HG02798 (cell line): Measurements from ENCODE around the gene SNRPA.
"Not testable (repeated sequence)": the region's sequence is repeated elsewhere in the genome, so short reads cannot be mapped to it uniquely, and the experiment has no call there.

Source experiments
- ATAC-seq: cut with Tn5 transposase; IDR thresholded peaks from one replicate; pipeline ENCODE4 v1.9.1; 2021; ENCODE audit warnings: mild to moderate bottlenecking; ENCODE audit not compliant: unreplicated experiment, poor library complexity

Gene SNRPA

GRCh38 chr19:40743926-40744325 lies 7.1 kb upstream of the SNRPA start:
- ATAC-seq, result no peak

DNA sequence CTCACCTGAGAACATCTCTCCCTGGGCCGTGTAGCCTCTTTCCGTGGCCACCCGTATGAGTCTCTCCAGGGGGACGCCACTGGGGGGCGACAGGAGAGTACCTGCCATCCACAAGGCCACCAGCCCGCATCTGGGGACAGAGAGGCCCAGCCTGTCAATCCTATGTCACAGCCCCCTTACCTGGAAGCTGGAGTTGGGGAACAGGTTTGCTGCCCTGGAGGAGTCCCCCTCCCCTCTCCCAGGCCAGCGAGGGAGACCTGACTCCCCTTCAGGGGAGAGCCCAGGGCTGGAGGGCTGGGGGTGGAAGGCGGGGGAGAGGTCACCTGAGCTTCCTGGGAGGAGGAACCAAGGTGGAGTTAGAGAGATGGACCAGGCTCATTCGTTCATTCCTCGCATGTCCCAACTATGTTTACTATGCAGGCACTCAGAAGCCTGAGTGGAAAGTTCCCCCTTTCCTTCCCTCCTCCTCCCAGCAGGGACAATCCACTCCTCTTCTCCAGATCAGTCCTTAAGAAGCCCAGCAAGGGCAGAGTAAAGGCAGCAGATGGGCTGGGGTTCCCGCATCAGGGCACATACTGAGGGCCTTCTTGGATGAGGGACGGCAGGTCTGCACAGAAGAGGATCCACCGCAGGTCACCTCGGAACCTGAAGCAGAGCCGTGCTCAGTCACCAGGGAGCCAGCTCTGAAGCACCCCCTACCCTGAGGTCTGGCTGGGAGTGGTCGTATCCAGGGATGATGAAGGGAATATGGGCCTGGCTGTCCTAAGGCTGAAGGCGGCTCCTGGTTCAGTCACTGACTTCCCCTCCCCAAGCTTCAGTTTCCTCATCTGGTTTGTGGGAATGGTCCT lies 6.2 kb upstream of the SNRPA start:
- no peak for ATAC-seq

DNA sequence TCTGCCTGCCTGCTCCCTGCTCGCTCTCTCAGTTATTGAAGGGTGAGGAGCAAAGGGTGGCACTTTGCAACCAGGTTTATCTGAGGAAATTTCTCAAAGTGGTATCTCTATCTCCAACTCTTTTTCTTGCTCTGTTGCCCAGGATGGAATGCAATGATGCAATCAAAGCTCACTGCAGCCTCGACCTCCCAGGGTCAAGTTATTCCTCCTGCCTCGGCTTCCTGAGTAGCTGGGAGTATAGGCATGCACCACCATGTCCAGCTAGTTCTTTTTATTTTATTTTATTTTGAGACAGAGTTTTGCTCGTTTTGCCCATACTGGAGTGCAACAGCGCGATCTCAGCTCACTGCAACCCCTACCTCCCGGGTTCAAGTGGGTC lies 5.6 kb upstream of the SNRPA start:
- no peak for ATAC-seq

GRCh38 chr19:40747536-40747935 lies 3.5 kb upstream of the SNRPA start:
- ATAC-seq, result no peak

DNA sequence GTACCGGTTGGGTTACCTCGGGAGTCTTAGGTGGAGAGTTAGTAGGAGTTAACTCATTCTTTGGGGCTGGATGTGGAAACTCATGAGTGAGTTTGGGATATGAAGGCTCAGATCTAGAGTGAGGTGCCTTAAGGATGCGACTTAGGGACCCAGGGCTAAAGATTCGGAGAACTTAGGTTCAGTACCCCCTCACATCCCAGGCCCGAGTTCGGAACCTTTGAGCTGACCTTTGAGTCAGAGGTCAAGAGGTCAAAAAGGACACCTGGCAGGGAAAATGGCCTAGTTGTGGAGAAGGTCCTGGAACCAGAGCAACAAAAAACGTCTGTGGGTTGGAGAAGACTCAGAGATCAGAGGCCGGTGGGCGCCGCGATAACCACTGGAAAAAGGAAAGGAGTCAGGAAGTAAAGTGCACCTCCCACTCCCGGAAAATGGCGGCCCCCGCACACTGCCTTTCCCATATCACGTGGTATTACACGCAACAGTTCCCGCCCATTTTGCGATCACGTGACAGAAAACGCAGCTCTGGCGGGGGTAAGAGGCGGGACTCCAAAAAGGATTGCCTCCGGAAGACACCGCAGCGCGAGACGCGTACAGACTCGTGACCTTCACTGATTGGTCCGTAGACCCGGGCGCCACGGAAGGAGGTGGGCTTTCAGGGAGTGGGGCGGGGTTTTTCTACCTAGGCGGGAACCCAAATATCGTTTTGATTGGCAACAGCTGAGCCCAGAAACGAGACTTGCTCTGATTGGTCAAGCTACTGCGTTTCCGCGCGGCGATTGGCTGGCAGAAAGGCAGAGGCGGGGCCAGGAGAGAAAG lies 737 bp upstream of the SNRPA start, which contains the start of gene ACTMAP:
Gene ACTMAP, minus strand, starts transcription at position 420 of the 816 bp plus-strand sequence. CDS start 674 bp downstream, outside the sequence.
- ATAC-seq, result peak; percentile 88

GRCh38 chr19:40752257-40752781 lies 1.3 kb downstream of the SNRPA start:
- no peak for ATAC-seq

DNA sequence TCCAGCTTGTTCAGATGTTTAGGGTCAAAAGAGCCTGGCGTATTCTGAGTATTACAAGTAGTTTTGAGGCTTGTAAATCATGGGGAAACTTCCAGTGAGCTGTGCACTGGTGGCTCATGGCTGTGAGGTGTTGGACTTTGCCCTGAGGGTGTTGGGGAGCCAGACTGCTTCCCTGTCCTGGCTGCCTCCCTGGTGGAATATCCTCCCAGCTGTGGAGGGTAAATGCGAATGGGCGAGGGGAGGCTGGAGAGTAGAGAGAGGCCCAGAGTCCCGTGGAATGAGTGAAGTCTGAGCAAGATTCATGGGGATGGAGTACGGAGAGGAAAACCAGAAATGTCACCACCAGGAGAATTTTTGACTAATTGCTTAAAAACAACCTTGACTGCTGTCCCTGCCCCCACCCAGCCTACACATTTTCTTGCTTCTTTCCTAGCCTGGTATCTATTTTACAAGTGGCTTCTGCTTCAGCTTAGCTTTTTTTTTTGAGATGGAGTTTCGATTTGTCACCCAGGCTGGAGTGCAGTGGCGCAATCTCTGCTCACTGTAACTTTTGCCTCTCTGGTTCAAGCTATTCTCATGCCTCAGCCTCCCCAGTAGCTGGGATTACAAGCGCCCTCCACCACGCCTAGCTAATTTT lies 3.7 kb downstream of the SNRPA start:
- ATAC-seq, result no peak

DNA sequence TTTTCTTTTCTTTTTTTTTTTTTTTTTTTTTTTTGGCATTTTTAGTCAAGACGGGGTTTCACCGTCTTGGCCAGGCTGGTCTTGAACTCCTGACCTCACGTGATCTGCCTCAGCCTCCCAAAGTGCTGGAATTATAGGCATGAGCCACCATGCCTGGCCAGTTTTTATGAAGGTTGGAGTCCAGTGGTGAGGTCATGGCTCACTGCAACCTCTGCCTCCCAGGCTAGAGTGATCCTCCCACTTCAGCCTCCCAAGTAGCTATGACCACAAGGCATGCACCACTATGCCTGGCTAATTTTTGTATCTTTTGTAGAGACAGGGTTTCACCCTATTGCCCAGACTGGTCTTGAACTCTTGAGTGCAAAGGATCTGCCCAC lies 4.2 kb downstream of the SNRPA start:
- no peak for ATAC-seq

DNA sequence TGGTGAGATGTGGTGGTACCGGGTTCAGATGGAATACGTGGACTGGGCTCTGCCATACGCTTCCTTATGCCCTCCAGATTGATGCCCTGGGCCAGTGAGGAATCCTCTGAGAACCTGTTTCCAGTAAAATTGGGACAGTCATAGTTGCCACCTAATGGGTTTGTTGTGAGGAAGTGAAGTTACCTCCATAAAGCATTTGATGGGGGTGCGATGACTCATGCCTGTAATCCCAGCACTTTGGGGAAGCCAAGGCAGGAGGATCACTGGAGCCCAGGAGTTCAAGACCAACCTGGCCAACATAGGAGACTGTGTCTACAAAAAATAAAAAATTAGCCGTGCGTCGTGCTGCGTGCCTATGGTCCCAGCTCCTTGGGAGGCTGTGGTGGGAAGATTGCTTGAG lies 4.8 kb downstream of the SNRPA start:
- no peak for ATAC-seq

GRCh38 chr19:40756502-40757110 lies 5.6 kb downstream of the SNRPA start:
- ATAC-seq, result no peak

DNA sequence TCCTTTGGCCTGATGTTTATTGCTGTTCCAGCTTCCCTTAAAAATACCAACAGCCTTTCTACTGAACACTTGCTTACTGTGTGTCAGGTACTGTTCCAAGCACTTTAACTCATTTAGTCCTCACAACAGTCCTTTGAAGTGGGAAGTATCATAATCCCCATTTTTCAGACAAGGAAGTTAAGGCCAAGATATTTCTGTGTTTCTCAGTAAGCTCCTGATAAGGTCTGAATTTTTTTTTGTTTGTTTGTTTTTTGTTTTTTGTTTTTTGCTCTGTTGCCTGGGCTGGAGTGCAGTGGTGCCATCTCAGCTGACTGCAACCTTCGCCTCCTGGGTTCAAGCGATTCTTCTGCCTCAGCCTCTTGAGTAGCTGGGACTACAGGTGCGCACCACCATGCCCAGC lies 7.5 kb downstream of the SNRPA start:
- ATAC-seq, result no peak

GRCh38 chr19:40759352-40759751 lies 8.3 kb downstream of the SNRPA start:
- ATAC-seq, result no peak

GRCh38 chr19:40762754-40763470 lies 11.9 kb downstream of the SNRPA start:
- no peak for ATAC-seq

DNA sequence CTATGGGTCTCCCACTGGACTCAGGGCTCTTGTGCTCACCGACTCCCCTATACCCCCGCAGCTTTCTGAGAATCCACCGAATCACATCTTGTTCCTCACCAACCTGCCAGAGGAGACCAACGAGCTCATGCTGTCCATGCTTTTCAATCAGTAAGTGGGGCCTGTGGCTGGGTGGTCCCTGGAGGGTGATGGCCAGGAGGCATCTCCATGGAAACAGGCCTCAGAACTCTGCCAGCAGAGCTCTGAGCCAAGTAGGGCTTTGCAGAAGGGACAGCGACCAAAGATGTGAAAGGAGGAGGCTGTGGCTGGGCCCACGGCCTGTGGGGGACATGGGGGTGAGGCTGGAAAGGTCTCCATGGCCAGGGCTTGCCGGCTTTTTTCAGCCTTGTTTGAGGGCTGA lies 12.5 kb downstream of the SNRPA start:
- ATAC-seq, result no peak

- no peak for ATAC-seq
These were observed 13.0 kb downstream of the SNRPA start for GRCh38 chr19:40763963-40764362.

GRCh38 chr19:40766385-40766784 lies 15.4 kb downstream of the SNRPA start:
- not testable (repeated sequence) for ATAC-seq

- ATAC-seq, result no peak
These were observed 17.9 kb downstream of the SNRPA start for GRCh38 chr19:40768869-40769268.

DNA sequence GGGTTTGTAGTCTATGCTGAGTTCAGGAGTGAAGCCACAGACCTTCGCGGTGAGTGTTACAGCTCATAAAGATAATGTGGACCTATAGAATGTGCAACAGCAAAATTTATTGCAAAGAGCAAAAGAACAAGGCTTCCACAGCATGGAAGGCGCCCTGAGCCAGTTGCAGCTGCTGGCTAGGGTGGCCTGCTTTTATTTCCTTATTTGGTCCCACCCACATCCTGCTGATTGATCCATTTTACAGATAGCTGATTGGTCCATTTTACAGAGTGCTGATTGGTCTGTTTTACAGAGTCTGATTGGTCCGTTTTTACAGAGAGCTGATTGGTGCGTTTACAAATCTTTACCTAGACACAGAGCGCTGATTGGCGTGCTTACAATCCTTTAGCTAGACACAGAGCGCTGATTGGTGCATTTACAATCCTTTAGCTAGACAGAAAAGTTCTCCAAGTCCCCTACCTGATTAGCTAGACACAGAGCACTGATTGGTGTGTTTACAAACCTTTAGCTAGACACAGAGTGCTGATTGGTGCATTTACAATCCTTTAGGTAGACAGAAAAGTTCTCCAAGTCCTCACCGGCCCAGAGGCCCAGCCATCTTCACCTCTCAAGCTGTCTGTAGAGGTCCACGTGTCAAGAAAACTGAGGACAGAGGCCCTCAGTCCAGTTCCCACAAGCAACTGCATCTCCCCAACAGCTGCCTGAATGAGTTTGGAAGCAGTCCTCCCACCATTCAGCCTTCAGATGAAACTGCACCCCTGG lies 20.3 kb downstream of the SNRPA start:
- not testable (repeated sequence) for ATAC-seq
